ENCODE measurements around the gene AKAP12. TPM values are rescaled to one million over a fixed set of nuclear protein-coding genes. Genes with fewer than 3 reads are reported as not detected.

The AKAP12 gene
- total RNA-seq, 1 donor from 2014 or later = 53.9 TPM

DNA sequence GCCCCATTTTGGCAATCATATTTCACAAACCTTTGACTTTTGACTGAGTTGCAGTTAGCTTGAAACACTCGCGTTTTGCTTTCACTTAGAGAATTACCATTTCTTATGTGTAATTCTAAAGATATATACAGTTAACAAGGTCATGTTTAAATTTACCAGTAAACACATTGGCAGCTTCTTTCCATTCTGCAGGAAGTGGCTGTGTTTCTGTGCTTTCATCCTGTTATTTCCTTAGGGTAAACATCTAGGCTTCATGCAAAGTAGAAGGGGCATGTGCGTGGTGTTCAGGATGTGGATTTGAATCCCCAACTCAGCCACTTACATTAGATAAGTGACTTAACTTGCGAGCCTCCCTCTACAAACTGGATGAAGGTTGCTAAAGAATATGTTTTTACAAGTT, 41.1 kb downstream of the AKAP12 start:
- Histone ChIP-seq H3K9me3 (no peaks in the 10 kb centered on the region), H3K36me3 (no peaks in the 10 kb centered on the region), H3K27ac (no peak overlapping the region), H3K4me3 (no peak overlapping the region), H3K27me3 (no peaks in the 10 kb centered on the region), H3K4me1 (no peaks in the 10 kb centered on the region)
- DNase-seq (ENCODE audit: low spot score in 2 of 2) = no peak
- TF ChIP-seq, protein P1, sequence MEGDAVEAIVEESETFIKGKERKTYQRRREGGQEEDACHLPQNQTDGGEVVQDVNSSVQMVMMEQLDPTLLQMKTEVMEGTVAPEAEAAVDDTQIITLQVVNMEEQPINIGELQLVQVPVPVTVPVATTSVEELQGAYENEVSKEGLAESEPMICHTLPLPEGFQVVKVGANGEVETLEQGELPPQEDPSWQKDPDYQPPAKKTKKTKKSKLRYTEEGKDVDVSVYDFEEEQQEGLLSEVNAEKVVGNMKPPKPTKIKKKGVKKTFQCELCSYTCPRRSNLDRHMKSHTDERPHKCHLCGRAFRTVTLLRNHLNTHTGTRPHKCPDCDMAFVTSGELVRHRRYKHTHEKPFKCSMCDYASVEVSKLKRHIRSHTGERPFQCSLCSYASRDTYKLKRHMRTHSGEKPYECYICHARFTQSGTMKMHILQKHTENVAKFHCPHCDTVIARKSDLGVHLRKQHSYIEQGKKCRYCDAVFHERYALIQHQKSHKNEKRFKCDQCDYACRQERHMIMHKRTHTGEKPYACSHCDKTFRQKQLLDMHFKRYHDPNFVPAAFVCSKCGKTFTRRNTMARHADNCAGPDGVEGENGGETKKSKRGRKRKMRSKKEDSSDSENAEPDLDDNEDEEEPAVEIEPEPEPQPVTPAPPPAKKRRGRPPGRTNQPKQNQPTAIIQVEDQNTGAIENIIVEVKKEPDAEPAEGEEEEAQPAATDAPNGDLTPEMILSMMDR (IDR thresholded peaks at IDR 0.05) = no peak
- intact Hi-C loops (cut with DNase I) = no loop called here

DNA sequence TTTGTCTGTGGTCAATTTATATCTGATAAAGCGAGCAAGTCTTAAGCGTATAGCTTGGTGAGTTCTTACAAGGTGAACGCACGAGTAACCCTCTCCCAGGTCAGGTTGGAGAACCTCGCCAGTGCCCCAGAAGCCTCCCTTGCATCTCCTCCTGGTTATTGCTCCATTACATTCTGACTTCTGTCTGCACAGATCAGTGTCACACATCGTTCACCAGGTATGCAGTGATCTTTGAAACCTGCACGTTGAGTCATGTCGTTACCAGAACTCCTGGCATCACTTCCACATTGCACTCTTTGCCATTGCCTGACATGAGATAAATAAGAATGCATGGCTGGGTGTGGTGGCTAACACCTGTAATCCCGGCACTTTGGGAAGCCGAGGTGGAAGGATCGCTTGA, 44.2 kb downstream of the AKAP12 start:
- Histone ChIP-seq H3K36me3 (no peaks in the 10 kb centered on the region), H3K4me1 (no peaks in the 10 kb centered on the region), H3K4me3 (no peak overlapping the region), H3K27ac (no peak overlapping the region), H3K27me3 (no peaks in the 10 kb centered on the region), H3K9me3 (no peaks in the 10 kb centered on the region)
- no peak for DNase-seq (ENCODE audit: low spot score in 2 of 2)
- TF ChIP-seq, protein P1 (IDR thresholded peaks at IDR 0.05) = no peak
- intact Hi-C loops (cut with DNase I) = no loop called here

DNA sequence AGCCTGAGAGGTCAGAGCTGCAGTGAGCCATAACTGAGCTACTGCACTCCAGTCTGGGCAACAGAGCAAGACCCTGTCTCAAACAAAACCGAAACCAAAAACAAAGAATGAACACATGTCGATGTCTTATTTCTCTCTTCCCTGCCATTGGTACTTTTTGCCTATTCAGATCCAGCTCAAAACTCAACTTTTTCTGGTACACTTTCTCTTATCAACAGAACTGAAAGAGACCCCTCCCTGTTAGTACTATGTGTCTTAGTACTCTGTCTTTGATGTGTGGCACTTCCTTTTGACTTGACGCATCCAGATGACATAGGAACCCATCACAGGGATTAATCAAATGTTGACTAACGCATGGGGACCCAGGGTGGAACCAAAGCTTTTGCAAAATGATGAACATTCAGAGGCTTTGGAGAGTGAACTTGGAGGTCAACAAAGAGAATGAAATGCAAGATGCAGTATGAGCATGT, 44.8 kb downstream of the AKAP12 start:
- Histone ChIP-seq H3K4me3 (no peak overlapping the region), H3K9me3 (no peaks in the 10 kb centered on the region), H3K27me3 (no peaks in the 10 kb centered on the region), H3K36me3 (no peaks in the 10 kb centered on the region), H3K27ac (peak overlapping the region in 1 of 2 donors; percentile 36), H3K4me1 (no peaks in the 10 kb centered on the region)
- no peak for DNase-seq (ENCODE audit: low spot score in 2 of 2)
- intact Hi-C loops (cut with DNase I) = no loop called here
- TF ChIP-seq, protein P1 (IDR thresholded peaks at IDR 0.05) = no peak

DNA sequence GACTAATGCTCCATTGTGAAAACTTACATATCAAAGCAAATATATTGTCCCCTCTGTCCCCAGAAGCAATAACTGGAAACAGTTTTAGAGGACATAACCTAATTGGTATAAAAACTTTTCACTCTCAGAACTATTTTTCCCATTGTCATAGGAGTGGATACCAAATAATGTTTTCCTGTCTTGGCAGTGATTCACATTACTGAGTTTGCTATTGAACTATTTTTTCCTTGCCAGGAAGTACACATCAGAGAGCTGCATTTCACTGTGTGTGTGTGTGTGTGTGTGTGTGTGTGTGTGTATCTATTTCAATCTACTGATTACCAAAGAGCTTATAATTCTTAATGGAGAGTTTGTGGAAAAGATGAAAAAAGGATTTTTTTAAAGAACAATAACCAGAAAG, 45.4 kb downstream of the AKAP12 start:
- H3K4me3 ChIP-seq = no peak overlapping the region
- no peaks in the 10 kb centered on the region for H3K4me1 ChIP-seq
- intact Hi-C loops (cut with DNase I) = no loop called here
- H3K27ac ChIP-seq = peak overlapping the region in 1 of 2 donors; percentile 36
- no peaks in the 10 kb centered on the region for H3K27me3 ChIP-seq
- H3K9me3 ChIP-seq = no peaks in the 10 kb centered on the region
- H3K36me3 ChIP-seq = no peaks in the 10 kb centered on the region
- no peak for DNase-seq (ENCODE audit: low spot score in 2 of 2)
- TF ChIP-seq, protein P1 (IDR thresholded peaks at IDR 0.05) = no peak

DNA sequence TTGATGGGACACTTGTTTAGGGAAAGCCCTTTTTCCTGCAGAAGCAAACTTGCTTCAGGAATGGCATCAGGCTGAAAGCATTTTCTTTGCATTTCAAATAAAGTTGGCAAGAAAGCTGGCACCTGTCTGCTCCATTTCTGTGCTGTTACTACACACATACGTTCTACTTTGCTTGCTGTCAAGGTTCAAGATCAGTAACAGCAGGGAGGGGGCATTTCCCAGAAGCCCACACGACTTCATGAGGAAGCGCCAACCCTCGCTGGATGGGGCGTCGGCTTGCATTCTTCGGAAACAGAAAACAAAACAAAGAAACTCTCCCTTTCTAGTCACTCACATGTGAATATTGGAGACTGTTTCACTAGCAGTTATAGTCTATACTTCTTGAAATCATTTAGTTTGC, 46.4 kb downstream of the AKAP12 start:
- no peak for DNase-seq (ENCODE audit: low spot score in 2 of 2)
- TF ChIP-seq, protein P1 (IDR thresholded peaks at IDR 0.05) = no peak
- Histone ChIP-seq H3K27me3 (no peaks in the 10 kb centered on the region), H3K27ac (no peak overlapping the region), H3K4me3 (peak overlapping the region in 1 of 2 donors; percentile 0), H3K4me1 (no peaks in the 10 kb centered on the region), H3K36me3 (no peaks in the 10 kb centered on the region), H3K9me3 (no peaks in the 10 kb centered on the region)
- intact Hi-C loops (cut with DNase I) = no loop called here
